ENCODE results near the gene FAAP20. TPM values are rescaled to one million over a fixed set of nuclear protein-coding genes. Genes with fewer than 3 reads are reported as not detected.

The FAAP20 gene
- total and polyA plus RNA-seq, 2 donors (not counting 1 experiment from before 2014, with no cell fraction given) = 31.2 to 68.1 TPM

- no peak for DNase-seq
- intact Hi-C loops (cut with micrococcal nuclease) = no loop called here
- Histone ChIP-seq H3K27ac (ENCODE audit: low read length in 2 of 2) (no peak overlapping the region), H3K27me3 (replicated peaks in 1 of 4; ENCODE audit: control extremely low read depth in 1 of 4, control insufficient read depth in 3 of 4, insufficient read depth in 4 of 4, low read length in 3 of 4) (peaks cover 0 to 3% (median 0%) of the 10 kb centered on the region in 4 experiments), H3K4me2 (replicated peaks; ENCODE audit: low read depth, low read length, poor library complexity, severe bottlenecking) (no peak overlapping the region), H2AFZ (ENCODE audit: insufficient read depth, low read depth, low read length, poor library complexity, severe bottlenecking) (no peak overlapping the region), H3K9me3 (ENCODE audit: control extremely low read depth in 1 of 3, control insufficient read depth in 2 of 3, insufficient read depth in 1 of 3, low read length in 2 of 3) (no peaks in the 10 kb centered on the region), H3K4me1 (ENCODE audit: control insufficient read depth in 2 of 2, insufficient read depth in 2 of 2, low read length in 2 of 2) (peaks cover 3% of the 10 kb centered on the region in 2 donors), H3K79me2 (ENCODE audit: control insufficient read depth, insufficient read depth, low read length) (no peaks in the 10 kb centered on the region), H3K4me3 (ENCODE audit: control extremely low read depth in 1 of 5, extremely low read depth in 1 of 5, insufficient read depth in 1 of 5, low read depth in 2 of 5, low read length in 4 of 5) (no peak overlapping the region), H4K20me1 (ENCODE audit: control insufficient read depth, insufficient read depth, low read length, poor library complexity, severe bottlenecking) (no peaks in the 10 kb centered on the region), H3K36me3 (replicated peaks in 1 of 2; ENCODE audit: control extremely low read depth in 1 of 2, control insufficient read depth in 1 of 2, extremely low read depth in 1 of 2, insufficient read depth in 2 of 2, low read length in 1 of 2) (no peaks in the 10 kb centered on the region), H3K9ac (ENCODE audit: low read length) (no peak overlapping the region)
- TF ChIP-seq CTCF (IDR thresholded peaks at IDR 0.05) (no peak), EZH2 (IDR thresholded peaks at IDR 0.05; ENCODE audit: borderline replicate concordance, insufficient read depth, low read depth, low read length, poor library complexity, severe bottlenecking) (no peak)
- Mint-ChIP-seq H3K27ac (no peak overlapping the region), H3K4me1 (peaks cover 1% of the 10 kb centered on the region), H3K4me3 (no peak overlapping the region), H3K27me3 (no peaks in the 10 kb centered on the region), H3K9me3 (ENCODE audit: insufficient read depth) (no peaks in the 10 kb centered on the region)
- ATAC-seq (ENCODE audit: low read depth) = no peak
- no CpG with 5 or more reads among the region's 3 CpGs for WGBS (ENCODE audit: insufficient coverage)
- CTCF ChIA-PET = no interaction called here
- POLR2A ChIA-PET = no interaction called here
Measured at GRCh38 chr1:2221271-2221670, 26.7 kb upstream of the FAAP20 start.

GRCh38 chr1:2216767-2217058 lies 22.1 kb upstream of the FAAP20 start:
- H3K9me3 ChIP-seq (ENCODE audit: control extremely low read depth in 1 of 3, control insufficient read depth in 2 of 3, insufficient read depth in 1 of 3, low read length in 2 of 3) = no peaks in the 10 kb centered on the region
- ChIA-PET CTCF (interaction anchor here (0.8 kb wide), 1 partner anchor 12 kb away, joined by 4 read pairs; no protein-coding TSS in a partner anchor), POLR2A (no interaction called here)
- H3K9ac ChIP-seq (ENCODE audit: low read length) = no peak overlapping the region
- no peak overlapping the region for H3K4me3 ChIP-seq (ENCODE audit: control extremely low read depth in 1 of 5, extremely low read depth in 1 of 5, insufficient read depth in 1 of 5, low read depth in 2 of 5, low read length in 4 of 5)
- no peaks in the 10 kb centered on the region for H3K36me3 ChIP-seq (replicated peaks in 1 of 2; ENCODE audit: control extremely low read depth in 1 of 2, control insufficient read depth in 1 of 2, extremely low read depth in 1 of 2, insufficient read depth in 2 of 2, low read length in 1 of 2)
- peaks cover 10 to 16% of the 10 kb centered on the region in 2 donors for H3K4me1 ChIP-seq (ENCODE audit: control insufficient read depth in 2 of 2, insufficient read depth in 2 of 2, low read length in 2 of 2)
- H3K27me3 Mint-ChIP-seq = no peaks in the 10 kb centered on the region
- H3K4me1 Mint-ChIP-seq = peaks cover 7% of the 10 kb centered on the region
- H3K9me3 Mint-ChIP-seq (ENCODE audit: insufficient read depth) = no peaks in the 10 kb centered on the region
- H3K79me2 ChIP-seq (ENCODE audit: control insufficient read depth, insufficient read depth, low read length) = no peaks in the 10 kb centered on the region
- no peak overlapping the region for H3K27ac ChIP-seq (ENCODE audit: low read length in 2 of 2)
- 85% methylated on average over 7 of the region's 7 CpGs for WGBS (ENCODE audit: insufficient coverage)
- no peaks in the 10 kb centered on the region for H4K20me1 ChIP-seq (ENCODE audit: control insufficient read depth, insufficient read depth, low read length, poor library complexity, severe bottlenecking)
- ATAC-seq (ENCODE audit: low read depth) = no peak
- TF ChIP-seq EZH2 (IDR thresholded peaks at IDR 0.05; ENCODE audit: borderline replicate concordance, insufficient read depth, low read depth, low read length, poor library complexity, severe bottlenecking) (no peak), CTCF (IDR thresholded peaks at IDR 0.05) (no peak)
- no peak overlapping the region for H3K4me3 Mint-ChIP-seq
- peaks cover 0 to 12% (median 3%) of the 10 kb centered on the region in 4 experiments for H3K27me3 ChIP-seq (replicated peaks in 1 of 4; ENCODE audit: control extremely low read depth in 1 of 4, control insufficient read depth in 3 of 4, insufficient read depth in 4 of 4, low read length in 3 of 4)
- intact Hi-C loops (cut with micrococcal nuclease) = no loop called here
- DNase-seq = no peak
- H3K27ac Mint-ChIP-seq = no peak overlapping the region
- no peak overlapping the region for H2AFZ ChIP-seq (ENCODE audit: insufficient read depth, low read depth, low read length, poor library complexity, severe bottlenecking)
- H3K4me2 ChIP-seq (replicated peaks; ENCODE audit: low read depth, low read length, poor library complexity, severe bottlenecking) = no peak overlapping the region

Measured in B cell (primary cell).